Heart left ventricle (tissue), 16 donors: Measurements from ENCODE around the gene MATN1. TPM values are rescaled to one million over a fixed set of nuclear protein-coding genes. Genes with fewer than 3 reads are reported as not detected.
A peak's percentile ranks its signal among the peaks of the same experiment; 100 is the strongest.
"Not testable (repeated sequence)": the region's sequence is repeated elsewhere in the genome, so short reads cannot be mapped to it uniquely, and the experiment has no call there.

Experiments used
- ATAC-seq, 4 donors: fragments of 200-7000 bp; cut with Tn5 transposase; one replicate each; pipeline ENCODE4 v1.9.1; 2020 to 2022; ENCODE audit warnings: moderate library complexity in 4 of 4, mild to moderate bottlenecking in 3 of 4, moderate number of reproducible peaks in 1 of 4
- DNase-seq, 5 donors: peaks; one replicate each; pipeline ENCODE4 v3.0.0-alpha.2; 2020
- H3K27ac ChIP-seq, 12 donors: fragments of 200-600 bp; sonication (generic) in 4 of 12; one replicate each; pipeline versions ENCODE4 v1.5.0 to v1.8.0; 2016 to 2022; ENCODE audit warnings: mild to moderate bottlenecking in 2 of 12
- H3K27me3 ChIP-seq, 9 donors: fragments of 200-600 bp; sonication (generic) in 2 of 9; one replicate each; pipeline versions ENCODE4 v1.5.1 to v1.8.0; 2016 to 2022; ENCODE audit warnings: mild to moderate bottlenecking in 3 of 9
- H3K36me3 ChIP-seq, 9 donors: fragments of 200-600 bp; sonication (generic) in 2 of 9; one replicate each; pipeline versions ENCODE4 v1.5.0 to v1.8.0; 2018 to 2022; ENCODE audit warnings: mild to moderate bottlenecking in 2 of 9
- H3K4me1 ChIP-seq, 12 donors: fragments of 200-600 bp; sonication (generic) in 4 of 12; one replicate each; pipeline versions ENCODE4 v1.5.0 to v1.8.0; 2016 to 2022; ENCODE audit warnings: mild to moderate bottlenecking in 3 of 12
- H3K4me3 ChIP-seq, 12 donors: fragments of 200-600 bp; sonication (generic) in 4 of 12; one replicate each; pipeline versions ENCODE4 v1.5.0 to v1.8.0; 2017 to 2022; ENCODE audit warnings: mild to moderate bottlenecking in 9 of 12, moderate library complexity in 4 of 12
- H3K9me3 ChIP-seq, 12 donors: fragments of 200-600 bp; sonication (generic) in 4 of 12; one replicate each; pipeline versions ENCODE4 v1.5.0 to v1.8.0; 2016 to 2022; ENCODE audit warnings: mild to moderate bottlenecking in 1 of 12
- POLR2A ChIP-seq, 2 donors: fragments of 450-650 bp; IDR thresholded peaks; one replicate each; pipeline ENCODE4 v1.6.1; 2017; ENCODE audit warnings: antibody characterized with exemption in 2 of 2, mild to moderate bottlenecking in 2 of 2, moderate library complexity in 2 of 2
- WGBS, 4 donors: extraction: QIAGEN DNeasy Blood & Tissue Kit in 2 of 4; methylation state at CpG; one replicate each; pipeline versions ENCODE4 v1.1.5 to v1.1.7; 2013 to 2018; 5-methylcytosine and 5-hydroxymethylcytosine counted together
- intact Hi-C, 10 donors: fragments of 100-400 bp; cut with DNase I; formaldehyde crosslinking; loops; one replicate each; pipeline versions ENCODE4 v1.11.1 to v1.14.2; 2022
- polyA plus RNA-seq, 2 donors: library from polyadenylated mRNA; stranded (reverse); fragments of 200-250 nt; gene quantifications; one replicate each; pipeline ENCODE4 v1.2.3, GENCODE V29; 2013
- total RNA-seq, 9 donors: library from RNA; depleted of rRNA in 2 of 9; stranded (reverse); fragments of >200 nt in 2 of 9; fragmentation: NEBNext Ultra II Directional in 3 of 9; extraction: Animal tissue kit (Norgen Biotek cat#: 25700) in 3 of 9; gene quantifications; one replicate each; pipeline versions ENCODE4 v1.1.0 to v1.2.4, GENCODE V29; 2016 to 2023
- TF ChIP-seq, protein P1 (sequence below), 12 donors: fragments of 200-600 bp; sonication (generic) in 4 of 12; IDR thresholded peaks; one replicate each; pipeline versions ENCODE4 v1.5.0 to v1.8.0; 2018 to 2022; ENCODE audit warnings: antibody characterized with exemption in 12 of 12, mild to moderate bottlenecking in 5 of 12
- donor health status: ischemic (EF 13 %, LVEDD 7.1; RV severe dilation, severe dysfunction).
- donor health status: healthy with polysubstance abuse.
- donor health status: DM: no; HTN: yes; CAD: no.
- donor health status: DM: no; HTN: no; CAD: no.
- donor health status: ischemic (EF 25% LVEDD 6.9; RV normal size, moderate dysfunction).
- donor health status: ischemic (EF 25% LVEDD 5.7; RV mildly dilated, moderate dysfunction).
- donor health status: healthy.
- donor health status: DM: yes; HTN: yes; CAD: no.
- donor health status: ischemic (EF 35%, LVEDD 5.7; RV mildly dilated, moderate dysfunction).
- donor health status: nonischemic (EF 11% LVEDD 7.7; RV severe dilation, severe dysfunction).
- donor health status: DM: yes; HTN: yes; CAD: no.
- donor health status: PGD.
- donor health status: ischemic (EF 29% LVEDD 5.4; RV normal size, mild dysfunction).
- donor health status: nonischemic (EF 23%, LVEDD 6.1; RV moderate dilation, normal function).

Gene MATN1
- total and polyA plus RNA-seq, 11 donors, result 0.67 TPM; not detected in 10

DNA sequence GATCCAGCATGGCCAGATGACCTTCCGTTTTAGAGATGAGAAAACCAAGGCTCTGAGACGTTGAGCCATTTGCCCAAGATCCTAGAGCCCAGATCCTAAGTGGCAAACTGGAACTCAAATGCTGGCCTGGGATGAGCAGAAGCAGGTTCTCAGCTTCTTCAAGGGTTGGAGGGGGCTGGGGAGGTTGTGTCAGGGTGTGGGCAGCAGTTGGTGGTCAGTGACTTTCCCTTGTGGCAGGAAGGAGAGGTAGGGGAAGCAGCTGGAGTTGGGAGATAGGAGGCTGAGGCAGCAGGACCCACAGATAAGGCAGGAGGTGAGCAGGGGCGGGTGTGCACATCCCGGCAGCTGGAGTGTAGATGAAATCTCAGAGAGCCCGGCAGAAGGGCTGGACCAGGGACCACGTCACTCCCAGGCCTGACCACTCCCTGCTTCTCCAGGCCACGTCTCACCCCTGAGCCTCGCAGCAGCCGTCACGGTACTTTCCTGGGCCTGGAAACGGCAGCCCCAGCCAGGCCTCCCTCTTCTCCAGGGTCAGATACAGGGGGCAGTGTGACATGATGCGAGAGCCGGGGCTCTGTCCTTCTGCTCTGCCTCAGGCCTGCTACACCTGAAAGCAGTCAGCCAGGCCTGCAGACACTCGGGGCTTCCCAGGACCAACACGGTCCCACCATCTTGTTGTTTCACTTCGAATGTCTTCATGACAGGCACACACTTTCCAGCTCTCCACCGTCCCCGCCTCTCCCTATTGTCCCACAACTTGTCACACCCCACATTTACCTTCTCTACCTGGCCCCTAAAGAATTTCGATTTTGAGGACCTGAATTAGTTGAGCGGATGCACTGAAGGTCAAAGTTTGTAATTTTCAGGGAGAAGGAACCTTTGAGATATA, 45.7 kb upstream of the MATN1 start:
- Histone ChIP-seq H3K27ac (no peak overlapping the region), H3K4me1 (no peaks in the 10 kb centered on the region), H3K9me3 (no peaks in the 10 kb centered on the region), H3K27me3 (no peaks in the 10 kb centered on the region), H3K4me3 (no peak overlapping the region), H3K36me3 (no peaks in the 10 kb centered on the region)
- TF ChIP-seq POLR2A (IDR thresholded peaks at IDR 0.05), result no peak
- TF ChIP-seq, protein P1, sequence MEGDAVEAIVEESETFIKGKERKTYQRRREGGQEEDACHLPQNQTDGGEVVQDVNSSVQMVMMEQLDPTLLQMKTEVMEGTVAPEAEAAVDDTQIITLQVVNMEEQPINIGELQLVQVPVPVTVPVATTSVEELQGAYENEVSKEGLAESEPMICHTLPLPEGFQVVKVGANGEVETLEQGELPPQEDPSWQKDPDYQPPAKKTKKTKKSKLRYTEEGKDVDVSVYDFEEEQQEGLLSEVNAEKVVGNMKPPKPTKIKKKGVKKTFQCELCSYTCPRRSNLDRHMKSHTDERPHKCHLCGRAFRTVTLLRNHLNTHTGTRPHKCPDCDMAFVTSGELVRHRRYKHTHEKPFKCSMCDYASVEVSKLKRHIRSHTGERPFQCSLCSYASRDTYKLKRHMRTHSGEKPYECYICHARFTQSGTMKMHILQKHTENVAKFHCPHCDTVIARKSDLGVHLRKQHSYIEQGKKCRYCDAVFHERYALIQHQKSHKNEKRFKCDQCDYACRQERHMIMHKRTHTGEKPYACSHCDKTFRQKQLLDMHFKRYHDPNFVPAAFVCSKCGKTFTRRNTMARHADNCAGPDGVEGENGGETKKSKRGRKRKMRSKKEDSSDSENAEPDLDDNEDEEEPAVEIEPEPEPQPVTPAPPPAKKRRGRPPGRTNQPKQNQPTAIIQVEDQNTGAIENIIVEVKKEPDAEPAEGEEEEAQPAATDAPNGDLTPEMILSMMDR (IDR thresholded peaks at IDR 0.05), result no peak
- intact Hi-C loops, result no loop called here
- WGBS, 4 donors, result 70 to 75% (median 72%) methylated on average over 20 of the region's 20 CpGs
- ATAC-seq (peak in 2 of 4 donors; percentile 63 to 64), DNase-seq (no peak)

DNA sequence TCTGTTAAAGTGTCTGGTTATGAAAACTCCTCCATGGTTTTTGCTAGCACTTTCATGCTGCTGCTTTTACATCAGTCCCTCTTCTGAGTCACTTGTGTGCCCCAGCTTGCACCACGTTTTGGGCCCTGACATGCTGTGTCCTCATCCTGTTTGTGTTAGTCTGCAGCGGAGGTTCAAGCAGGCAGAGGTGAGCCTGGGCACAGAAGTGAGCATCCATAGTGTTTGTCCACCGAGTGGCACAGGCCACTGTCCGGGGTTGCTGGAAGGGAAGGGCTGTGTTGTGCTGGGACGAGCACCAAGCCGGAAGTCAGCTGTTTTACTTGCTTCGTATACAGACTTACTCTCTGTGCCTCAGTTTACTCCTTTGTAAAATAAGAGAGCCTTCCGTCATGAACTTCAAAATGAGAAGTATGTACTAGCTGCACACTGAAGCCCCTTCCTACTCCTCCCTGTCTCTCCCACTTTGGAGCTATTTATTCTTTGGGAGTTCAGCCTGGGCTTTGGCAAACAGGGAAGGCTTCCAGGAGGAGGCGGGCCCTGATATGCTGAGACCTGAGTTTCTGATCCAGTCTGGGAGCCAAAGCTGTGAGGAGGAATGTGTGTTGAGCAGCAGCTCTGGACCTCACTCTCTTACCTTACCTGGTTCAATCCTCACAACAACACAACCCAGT, 44.9 kb upstream of the MATN1 start:
- Histone ChIP-seq H3K27ac (no peak overlapping the region), H3K27me3 (no peaks in the 10 kb centered on the region), H3K9me3 (no peaks in the 10 kb centered on the region), H3K36me3 (no peaks in the 10 kb centered on the region), H3K4me1 (peaks cover 0 to 4% (median 0%) of the 10 kb centered on the region in 12 donors), H3K4me3 (no peak overlapping the region)
- TF ChIP-seq POLR2A (IDR thresholded peaks at IDR 0.05), result no peak
- intact Hi-C loops, result no loop called here
- 83 to 88% (median 86%) methylated on average over 9 of the region's 9 CpGs for WGBS, 4 donors
- ATAC-seq (no peak), DNase-seq (no peak)

- not testable (repeated sequence) for DNase-seq, H3K27me3 ChIP-seq
- WGBS, 4 donors, result 91 to 96% (median 95%) methylated on average over 8 of the region's 8 CpGs
Observed at GRCh38 chr1:30766948-30767347, 43.6 kb upstream of the MATN1 start.

GRCh38 chr1:30765556-30766434, 42.4 kb upstream of the MATN1 start:
- Histone ChIP-seq H3K36me3 (no peaks in the 10 kb centered on the region), H3K9me3 (no peaks in the 10 kb centered on the region), H3K4me1 (peaks cover 0 to 26% (median 5%) of the 10 kb centered on the region in 12 donors), H3K27me3 (no peaks in the 10 kb centered on the region), H3K4me3 (no peak overlapping the region), H3K27ac (no peak overlapping the region)
- WGBS, 4 donors, result 76 to 80% (median 80%) methylated on average over 13 to 15 of the region's 15 CpGs
- TF ChIP-seq, protein P1 (IDR thresholded peaks at IDR 0.05), result no peak
- no peak for TF ChIP-seq POLR2A (IDR thresholded peaks at IDR 0.05)
- intact Hi-C loops, result no loop called here
- DNase-seq, result no peak
- ATAC-seq, result no peak

More at GRCh38 chr1:30766948-30767347, 43.6 kb upstream of the MATN1 start:
- ATAC-seq, H3K9me3 ChIP-seq, H3K4me3 ChIP-seq, H3K36me3 ChIP-seq, H3K27ac ChIP-seq, intact Hi-C loops: not testable (repeated sequence)
- peaks cover 0 to 15% (median under 1%) of the 10 kb centered on the region in 12 donors for H3K4me1 ChIP-seq
